H9 (cell line): Measurements from ENCODE around the gene ZC3H10. TPM values are rescaled to one million over a fixed set of nuclear protein-coding genes. Genes with fewer than 3 reads are reported as not detected.

ENCODE experiments used
- DNase-seq: peaks from one replicate; pipeline ENCODE4 v3.0.0-alpha.2; 2017
- H2AFZ ChIP-seq: one replicate; pipeline ENCODE4 v1.6.1; 2013; ENCODE audit warnings: mild to moderate bottlenecking, low read length, control low read depth, moderate library complexity
- H2AK5ac ChIP-seq: 2 replicates; pipeline ENCODE4 v1.6.1; 2013; ENCODE audit warnings: low read length, control low read depth, mixed read lengths; ENCODE audit not compliant: insufficient read length
- H2BK120ac ChIP-seq: one replicate; pipeline ENCODE4 v1.6.1; 2013; ENCODE audit warnings: low read depth, mild to moderate bottlenecking, low read length, control low read depth, inconsistent platforms; ENCODE audit not compliant: poor library complexity, severe bottlenecking
- H2BK12ac ChIP-seq: 2 replicates; pipeline ENCODE4 v1.6.1; 2013; ENCODE audit warnings: low read length, control low read depth, mixed read lengths, low read depth; ENCODE audit not compliant: insufficient read length
- H2BK15ac ChIP-seq: 2 replicates; pipeline ENCODE4 v1.6.1; 2013; ENCODE audit warnings: low read depth, low read length, control low read depth
- H2BK20ac ChIP-seq: one replicate; pipeline ENCODE4 v1.6.1; 2013; ENCODE audit warnings: low read depth, mild to moderate bottlenecking, low read length, control low read depth, inconsistent platforms; ENCODE audit not compliant: poor library complexity, severe bottlenecking
- H2BK5ac ChIP-seq: 2 replicates; pipeline ENCODE4 v1.6.1; 2013; ENCODE audit warnings: low read length, control low read depth, mixed read lengths; ENCODE audit not compliant: insufficient read length
- H3K14ac ChIP-seq: 2 replicates; pipeline ENCODE4 v1.6.1; 2013; ENCODE audit warnings: low read length, control low read depth; ENCODE audit not compliant: insufficient read depth
- H3K18ac ChIP-seq: 2 replicates; pipeline ENCODE4 v1.6.1; 2013; ENCODE audit warnings: low read depth, mild to moderate bottlenecking, mixed read lengths, low read length, control low read depth; ENCODE audit not compliant: insufficient read length
- H3K23ac ChIP-seq: 2 replicates; pipeline ENCODE4 v1.6.1; 2013; ENCODE audit warnings: low read length, control low read depth, mixed read lengths, low read depth; ENCODE audit not compliant: insufficient read length
- H3K23me2 ChIP-seq: 2 replicates; pipeline ENCODE4 v1.6.1; 2013; ENCODE audit warnings: low read depth, mild to moderate bottlenecking, mixed read lengths, low read length, control low read depth; ENCODE audit not compliant: insufficient read length, poor library complexity, severe bottlenecking
- H3K27ac ChIP-seq: 2 replicates; pipeline ENCODE4 v1.5.1; 2013; ENCODE audit warnings: low read length, control low read depth, mixed read lengths, low read depth; ENCODE audit not compliant: insufficient read length
- H3K27me3 ChIP-seq: 2 replicates; pipeline ENCODE4 v1.6.1; 2013; ENCODE audit warnings: low read length, control low read depth, inconsistent platforms; ENCODE audit not compliant: insufficient read depth
- H3K4ac ChIP-seq: 2 replicates; pipeline ENCODE4 v1.6.1; 2013; ENCODE audit warnings: low read depth, mild to moderate bottlenecking, control low read depth, inconsistent platforms, low read length, moderate library complexity
- H3K4me1 ChIP-seq: 2 replicates; pipeline ENCODE4 v1.6.1; 2013; ENCODE audit warnings: low read length, control low read depth, inconsistent platforms; ENCODE audit not compliant: insufficient read depth
- H3K4me2 ChIP-seq: 2 replicates; pipeline ENCODE4 v1.6.1; 2013; ENCODE audit warnings: low read length, control low read depth, mixed read lengths; ENCODE audit not compliant: insufficient read length, insufficient read depth
- H3K56ac ChIP-seq: 2 replicates; pipeline ENCODE4 v1.6.1; 2013; ENCODE audit warnings: low read depth, mild to moderate bottlenecking, mixed read lengths, low read length, control low read depth; ENCODE audit not compliant: insufficient read length
- H3K79me1 ChIP-seq: 2 replicates; pipeline ENCODE4 v1.6.1; 2013; ENCODE audit warnings: low read depth, mild to moderate bottlenecking, moderate library complexity, low read length, control low read depth, inconsistent platforms; ENCODE audit not compliant: insufficient read depth, poor library complexity, severe bottlenecking
- H3K79me2 ChIP-seq: 2 replicates; pipeline ENCODE4 v1.6.1; 2013; ENCODE audit warnings: low read length, control low read depth, inconsistent platforms; ENCODE audit not compliant: insufficient read depth
- H3K9ac ChIP-seq: 2 replicates; pipeline ENCODE4 v1.6.1; 2013; ENCODE audit warnings: low read length, control low read depth, mixed read lengths; ENCODE audit not compliant: insufficient read length; ENCODE audit errors: extremely low read depth
- H3K9me3 ChIP-seq: one replicate; pipeline ENCODE4 v1.6.1; 2013; ENCODE audit warnings: low read depth, low read length, inconsistent platforms; ENCODE audit not compliant: control insufficient read depth
- H3T11ph ChIP-seq: one replicate; pipeline ENCODE4 v1.6.1; 2013; ENCODE audit warnings: mild to moderate bottlenecking, low read length, control low read depth, inconsistent platforms
- H4K20me1 ChIP-seq: one replicate; pipeline ENCODE4 v1.6.1; 2013; ENCODE audit not compliant: control insufficient read depth, insufficient read length, insufficient read depth
- H4K5ac ChIP-seq: 2 replicates; pipeline ENCODE4 v1.6.1; 2013; ENCODE audit warnings: low read depth, mild to moderate bottlenecking, mixed read lengths, low read length, control low read depth; ENCODE audit not compliant: insufficient read length
- H4K8ac ChIP-seq: replicated peaks from 2 replicates; pipeline ENCODE4 v1.6.1; 2013; ENCODE audit warnings: low read length, control low read depth, mixed read lengths, low read depth; ENCODE audit not compliant: insufficient read length
- H4K91ac ChIP-seq: 2 replicates; pipeline ENCODE4 v1.6.1; 2013; ENCODE audit warnings: low read depth, mild to moderate bottlenecking, moderate library complexity, mixed read lengths, low read length, control low read depth; ENCODE audit not compliant: insufficient read length
- H3K27ac Mint-ChIP-seq, 3 experiments: 2 replicates in 2 of 3; 3 replicates in 1 of 3; pipeline ENCODE4 v1.8.0; 2020 to 2021; ENCODE audit warnings: mixed read lengths in 3 of 3, mild to moderate bottlenecking in 1 of 3, moderate library complexity in 1 of 3
- H3K27me3 Mint-ChIP-seq: 2 replicates; pipeline ENCODE4 v1.8.0; 2021; ENCODE audit warnings: low read depth, mild to moderate bottlenecking, moderate library complexity, mixed read lengths
- H3K36me3 Mint-ChIP-seq, 3 experiments: 2 replicates in 2 of 3; 3 replicates in 1 of 3; pipeline ENCODE4 v1.8.0; 2020 to 2021; ENCODE audit warnings: low read depth in 3 of 3, mixed read lengths in 3 of 3; ENCODE audit not compliant: insufficient read depth in 1 of 3
- H3K4me1 Mint-ChIP-seq, 2 experiments: 2 replicates each; pipeline ENCODE4 v1.8.0; 2020; ENCODE audit warnings: mixed read lengths in 2 of 2
- H3K4me3 Mint-ChIP-seq, 2 experiments: 2 replicates in 1 of 2; 3 replicates in 1 of 2; pipeline ENCODE4 v1.8.0; 2020 to 2021; ENCODE audit warnings: mild to moderate bottlenecking in 2 of 2, mixed read lengths in 2 of 2, moderate library complexity in 1 of 2
- H3K9me3 Mint-ChIP-seq, 2 experiments: 2 replicates in 1 of 2; 3 replicates in 1 of 2; pipeline ENCODE4 v1.8.0; 2020; ENCODE audit warnings: mild to moderate bottlenecking in 2 of 2, mixed read lengths in 2 of 2, moderate library complexity in 1 of 2
- CTCF ChIP-seq: fragments of 200-600 bp; sonication (generic); conservative IDR thresholded peaks from 3 replicates; pipeline ENCODE4 v1.8.0; 2021; ENCODE audit warnings: antibody characterized with exemption, mild to moderate bottlenecking
- WGBS: extraction: QIAGEN DNeasy Blood & Tissue Kit; methylation state at CpG from one replicate; pipeline ENCODE4 v1.1.7; 2013; ENCODE audit warnings: missing lambda C conversion rate, low lambda C conversion rate, mixed read lengths; ENCODE audit not compliant: insufficient read length; ENCODE audit errors: extremely low coverage; 5-methylcytosine and 5-hydroxymethylcytosine counted together
- total RNA-seq: library from RNA; stranded (reverse); gene quantifications from 2 replicates; pipeline ENCODE4 v1.2.1, GENCODE V29; 2021

Gene ZC3H10
- total RNA-seq, 1 experiment from 2014 or later: 9.4 TPM

- Histone ChIP-seq H3K9ac (peak overlapping the region; percentile 69), H3K14ac (peak overlapping the region; percentile 49; the same call in 1 of the 2 replicates), H3K4me1 (0 out of 2 replicates have a peak, but pooled peaks cover 2% of the 10 kb centered on the region), H2AK5ac (no peak overlapping the region), H3K23ac (no peak overlapping the region), H2BK120ac (peak overlapping the region; percentile 63), H4K5ac (no peak overlapping the region), H3T11ph (no peak overlapping the region), H3K56ac (no peak overlapping the region), H4K91ac (no peak overlapping the region), H3K23me2 (peaks cover 10% of the 10 kb centered on the region), H3K79me2 (no peaks in the 10 kb centered on the region; the same call in 1 of the 2 replicates), H3K18ac (no peak overlapping the region), H4K8ac (no peak overlapping the region), H3K9me3 (no peaks in the 10 kb centered on the region), H2BK5ac (no peak overlapping the region), H2BK15ac (no peak overlapping the region), H3K27me3 (no peaks in the 10 kb centered on the region), H3K4ac (no peak overlapping the region; the same call in 1 of the 2 replicates), H2BK20ac (no peak overlapping the region), H3K27ac (no peak overlapping the region), H3K79me1 (no peaks in the 10 kb centered on the region), H3K4me2 (peak overlapping the region; percentile 83), H2BK12ac (no peak overlapping the region), H2AFZ (no peak overlapping the region), H4K20me1 (no peaks in the 10 kb centered on the region)
- TF ChIP-seq CTCF: peak; percentile 66
- Mint-ChIP-seq H3K9me3 (no peaks in the 10 kb centered on the region; a peak in 1 of 5 replicates), H3K27ac (peak overlapping the region; percentile 94 to 99 (median 94); a peak in 6 of 7 replicates), H3K36me3 (peaks cover 15 to 27% (median 22%) of the 10 kb centered on the region in 3 experiments; a peak in 6 of 7 replicates), H3K4me1 (peaks cover 22 to 27% of the 10 kb centered on the region in 2 experiments), H3K4me3 (peak overlapping the region; percentile 90 to 95), H3K27me3 (no peaks in the 10 kb centered on the region)
- peak; percentile 83 for DNase-seq
- WGBS: no CpG with 5 or more reads among the region's 12 CpGs
Measured at GRCh38 chr12:56151672-56152131, 33.6 kb downstream of the ZC3H10 start.
